Nephron (organoid): ENCODE measurements around the gene COMT.
A peak's percentile ranks its signal among the peaks of the same experiment; 100 is the strongest.
"Not testable (repeated sequence)": the region's sequence is repeated elsewhere in the genome, so short reads cannot be mapped to it uniquely, and the experiment has no call there.

Source experiments
- H3K27ac Mint-ChIP-seq, 3 experiments: 2 replicates each; pipeline ENCODE4 v1.8.0; 2020; ENCODE audit warnings: mixed read lengths in 3 of 3, mild to moderate bottlenecking in 2 of 3, moderate library complexity in 1 of 3
- H3K27me3 Mint-ChIP-seq: 2 replicates; pipeline ENCODE4 v1.8.0; 2021; ENCODE audit warnings: low read depth, mild to moderate bottlenecking, moderate library complexity, mixed read lengths
- H3K36me3 Mint-ChIP-seq: 2 replicates; pipeline ENCODE4 v1.8.0; 2020; ENCODE audit warnings: low read depth, mixed read lengths
- H3K4me1 Mint-ChIP-seq: 2 replicates; pipeline ENCODE4 v1.8.0; 2020; ENCODE audit warnings: mixed read lengths
- H3K4me3 Mint-ChIP-seq, 3 experiments: 2 replicates each; pipeline ENCODE4 v1.8.0; 2020; ENCODE audit warnings: mild to moderate bottlenecking in 3 of 3, mixed read lengths in 3 of 3, moderate library complexity in 2 of 3
- H3K9me3 Mint-ChIP-seq: 2 replicates; pipeline ENCODE4 v1.8.0; 2020; ENCODE audit warnings: mixed read lengths
- TF ChIP-seq, protein P1 (sequence below), 3 experiments: fragments of 200-600 bp; sonication (generic); IDR thresholded peaks; one replicate each; pipeline ENCODE4 v1.5.0; 2021; ENCODE audit warnings: antibody characterized with exemption in 3 of 3; ENCODE audit not compliant: unreplicated experiment in 3 of 3

COMT gene

DNA sequence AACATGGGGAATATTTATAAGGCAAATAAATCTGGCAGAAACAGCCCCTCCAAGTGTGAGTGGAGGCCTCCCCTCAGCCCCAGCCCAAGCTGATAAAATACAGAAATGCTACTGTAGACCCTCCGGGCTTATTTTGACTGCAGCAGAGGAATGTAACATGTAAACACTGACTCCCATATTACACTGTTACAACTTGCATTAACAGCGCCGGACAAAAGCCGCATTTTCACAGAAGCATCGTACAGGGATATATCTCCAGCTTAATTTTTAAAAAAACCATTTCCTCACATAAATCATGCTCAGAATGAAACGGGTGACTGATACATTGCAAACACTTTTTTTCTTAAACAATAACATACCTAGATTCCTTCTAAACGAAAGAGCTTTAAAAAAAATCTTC lies 36.6 kb upstream of the COMT start:
- H3K4me3 Mint-ChIP-seq: peak overlapping the region in 2 of 3 experiments; percentile 2 to 8
- H3K27ac Mint-ChIP-seq: peak overlapping the region; percentile 60 to 87 (median 65)
- TF ChIP-seq, protein P1, sequence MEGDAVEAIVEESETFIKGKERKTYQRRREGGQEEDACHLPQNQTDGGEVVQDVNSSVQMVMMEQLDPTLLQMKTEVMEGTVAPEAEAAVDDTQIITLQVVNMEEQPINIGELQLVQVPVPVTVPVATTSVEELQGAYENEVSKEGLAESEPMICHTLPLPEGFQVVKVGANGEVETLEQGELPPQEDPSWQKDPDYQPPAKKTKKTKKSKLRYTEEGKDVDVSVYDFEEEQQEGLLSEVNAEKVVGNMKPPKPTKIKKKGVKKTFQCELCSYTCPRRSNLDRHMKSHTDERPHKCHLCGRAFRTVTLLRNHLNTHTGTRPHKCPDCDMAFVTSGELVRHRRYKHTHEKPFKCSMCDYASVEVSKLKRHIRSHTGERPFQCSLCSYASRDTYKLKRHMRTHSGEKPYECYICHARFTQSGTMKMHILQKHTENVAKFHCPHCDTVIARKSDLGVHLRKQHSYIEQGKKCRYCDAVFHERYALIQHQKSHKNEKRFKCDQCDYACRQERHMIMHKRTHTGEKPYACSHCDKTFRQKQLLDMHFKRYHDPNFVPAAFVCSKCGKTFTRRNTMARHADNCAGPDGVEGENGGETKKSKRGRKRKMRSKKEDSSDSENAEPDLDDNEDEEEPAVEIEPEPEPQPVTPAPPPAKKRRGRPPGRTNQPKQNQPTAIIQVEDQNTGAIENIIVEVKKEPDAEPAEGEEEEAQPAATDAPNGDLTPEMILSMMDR (IDR thresholded peaks at IDR 0.05; ENCODE audit: unreplicated experiment in 3 of 3): no peak
- no peaks in the 10 kb centered on the region for H3K9me3 Mint-ChIP-seq
- H3K27me3 Mint-ChIP-seq: peaks cover 16% of the 10 kb centered on the region
- H3K36me3 Mint-ChIP-seq: peaks cover 12% of the 10 kb centered on the region
- H3K4me1 Mint-ChIP-seq: peaks cover 35% of the 10 kb centered on the region

DNA sequence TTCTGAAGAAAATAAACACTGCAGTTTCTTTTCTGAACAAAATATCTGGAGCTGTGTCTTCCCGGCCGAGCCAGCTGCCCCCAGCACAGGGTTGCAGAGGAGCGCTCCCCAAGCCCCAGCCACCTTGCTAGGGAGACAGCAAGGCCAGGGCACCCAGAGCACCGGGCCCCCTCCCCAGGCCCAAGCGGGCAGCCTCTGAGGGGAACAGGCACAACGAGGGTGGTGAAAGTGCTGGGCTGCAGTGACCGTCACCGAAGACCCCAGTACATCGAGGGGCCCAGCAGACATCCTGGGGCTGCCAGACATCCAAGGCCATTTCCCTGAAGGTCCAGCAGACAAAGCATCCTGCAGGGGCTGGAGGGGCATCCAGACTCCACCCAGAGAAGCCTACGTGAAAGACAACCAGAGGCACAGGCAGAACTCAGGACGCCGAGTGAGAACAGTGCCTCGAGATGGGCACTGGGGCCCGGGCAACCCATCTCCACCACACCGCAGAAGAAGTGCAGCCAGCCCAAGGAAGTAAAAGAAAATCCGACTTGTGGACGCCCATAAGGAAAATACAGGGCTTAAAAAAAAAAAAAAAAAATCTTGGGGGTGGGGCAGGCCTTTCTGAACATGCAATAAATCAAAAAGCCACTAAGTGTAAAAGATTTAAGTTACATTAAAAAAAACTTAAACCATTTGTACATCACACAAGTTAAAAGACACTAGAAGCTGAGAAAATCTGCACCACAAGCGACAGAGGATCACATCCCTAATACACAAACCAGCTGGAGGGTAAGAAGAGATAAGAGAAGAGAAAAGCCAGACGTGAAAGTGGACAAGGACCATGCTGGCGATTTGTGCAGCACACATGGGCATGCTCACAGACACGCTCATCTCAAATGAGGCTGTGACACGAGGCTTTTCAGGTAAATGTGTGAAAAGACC lies 36.0 kb upstream of the COMT start:
- H3K4me3 Mint-ChIP-seq: no peak overlapping the region
- TF ChIP-seq, protein P1 (IDR thresholded peaks at IDR 0.05; ENCODE audit: unreplicated experiment in 3 of 3): no peak
- peaks cover 14% of the 10 kb centered on the region for H3K27me3 Mint-ChIP-seq
- H3K27ac Mint-ChIP-seq: peak overlapping the region in 2 of 3 experiments; percentile 65 to 87
- H3K9me3 Mint-ChIP-seq: no peaks in the 10 kb centered on the region
- H3K36me3 Mint-ChIP-seq: peaks cover 13% of the 10 kb centered on the region
- H3K4me1 Mint-ChIP-seq: peaks cover 37% of the 10 kb centered on the region

GRCh38 chr22:19906864-19907263 lies 34.7 kb upstream of the COMT start:
- H3K27ac Mint-ChIP-seq, H3K27me3 Mint-ChIP-seq, H3K9me3 Mint-ChIP-seq, H3K4me3 Mint-ChIP-seq: not testable (repeated sequence)
- Mint-ChIP-seq H3K4me1 (peaks cover 36% of the 10 kb centered on the region), H3K36me3 (peaks cover 13% of the 10 kb centered on the region)

GRCh38 chr22:19907902-19908301 lies 33.7 kb upstream of the COMT start:
- H3K27me3 Mint-ChIP-seq, H3K4me3 Mint-ChIP-seq, H3K27ac Mint-ChIP-seq, H3K9me3 Mint-ChIP-seq: not testable (repeated sequence)
- Mint-ChIP-seq H3K36me3 (peaks cover 16% of the 10 kb centered on the region), H3K4me1 (peaks cover 30% of the 10 kb centered on the region)

DNA sequence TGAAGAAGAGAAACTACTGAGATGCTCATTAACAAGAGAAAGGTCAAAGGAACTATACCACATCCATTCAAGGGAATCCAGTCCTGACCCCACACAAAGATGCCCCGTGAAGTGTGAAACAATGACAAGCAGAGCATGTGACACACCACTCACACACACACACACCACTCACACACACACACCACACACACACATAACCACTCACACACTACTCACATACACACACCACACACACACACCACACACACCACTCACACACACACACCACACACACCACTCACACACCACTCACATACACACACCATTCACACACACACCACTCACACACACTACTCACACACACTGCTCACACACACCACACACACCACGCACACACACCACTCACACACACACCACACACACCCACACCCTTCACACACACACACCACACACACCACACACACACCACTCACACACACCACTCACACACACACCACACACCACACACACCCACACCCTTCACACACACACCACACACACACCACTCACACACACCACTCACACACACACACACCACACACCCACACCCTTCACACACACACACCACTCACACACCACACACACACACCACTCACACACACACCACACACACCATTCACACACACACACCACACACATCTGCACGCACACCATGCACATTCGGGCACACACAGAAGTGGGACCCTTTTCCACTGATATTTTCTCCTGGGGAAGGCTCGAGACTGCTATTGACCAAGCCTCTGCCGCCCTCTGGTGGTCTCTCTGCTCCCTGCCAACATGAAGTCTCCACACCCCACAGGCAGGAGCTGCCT lies 32.0 kb upstream of the COMT start:
- Mint-ChIP-seq H3K4me3 (peak overlapping the region in 1 of 3 experiments; percentile 39), H3K9me3 (no peaks in the 10 kb centered on the region), H3K36me3 (peaks cover 32% of the 10 kb centered on the region), H3K4me1 (peaks cover 26% of the 10 kb centered on the region), H3K27ac (peak overlapping the region in 2 of 3 experiments; percentile 50 to 54), H3K27me3 (peaks cover 8% of the 10 kb centered on the region)
- TF ChIP-seq, protein P1 (IDR thresholded peaks at IDR 0.05; ENCODE audit: unreplicated experiment in 3 of 3): peak; percentile 75 to 80 (median 77)

DNA sequence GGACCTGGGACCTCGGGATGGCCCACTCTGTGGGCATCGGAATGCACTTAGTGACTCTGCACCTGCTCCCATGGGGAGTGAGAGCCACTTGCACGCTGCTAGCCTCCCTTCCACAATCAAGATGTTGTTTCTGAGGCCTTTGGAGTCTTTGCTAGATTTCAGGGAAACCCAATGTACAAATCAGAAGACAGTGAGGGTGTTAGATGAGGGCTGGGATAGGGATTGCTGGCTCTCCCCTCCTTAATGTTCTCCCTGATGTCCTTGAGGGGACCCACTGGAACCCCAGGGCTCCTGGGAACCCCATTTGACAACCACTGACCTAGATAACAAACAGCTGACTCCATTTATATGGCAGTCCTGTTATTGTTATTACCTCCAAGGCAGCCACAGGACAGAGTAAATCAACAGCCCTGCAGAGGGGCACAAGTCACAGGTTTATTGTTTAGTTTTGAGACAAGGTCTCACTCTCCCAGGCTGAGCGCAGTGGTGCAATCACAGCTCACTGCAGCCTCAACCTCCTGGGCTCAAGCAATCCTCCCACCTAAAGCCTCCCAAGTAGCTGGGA lies 31.3 kb upstream of the COMT start:
- TF ChIP-seq, protein P1 (IDR thresholded peaks at IDR 0.05; ENCODE audit: unreplicated experiment in 3 of 3): no peak
- no peak overlapping the region for H3K4me3 Mint-ChIP-seq
- H3K27me3 Mint-ChIP-seq: peaks cover 8% of the 10 kb centered on the region
- H3K9me3 Mint-ChIP-seq: no peaks in the 10 kb centered on the region
- peak overlapping the region in 1 of 3 experiments; percentile 54 for H3K27ac Mint-ChIP-seq
- peaks cover 21% of the 10 kb centered on the region for H3K4me1 Mint-ChIP-seq
- peaks cover 39% of the 10 kb centered on the region for H3K36me3 Mint-ChIP-seq
